ENCODE data around the gene MAFG. TPM values are rescaled to one million over a fixed set of nuclear protein-coding genes. Genes with fewer than 3 reads are reported as not detected.

The MAFG gene
- total and polyA plus RNA-seq, 12 donors: 7.7 to 44.5 (median 22.1) TPM

GRCh38 chr17:81898029-81898866, 29.3 kb downstream of the MAFG start:
- peaks cover 0 to 58% of the 10 kb centered on the region in 2 donors for H3K36me3 ChIP-seq (replicated peaks in 1 of 2)

GRCh38 chr17:81895400-81895799, 32.1 kb downstream of the MAFG start:
- intact Hi-C loops (cut with DNase I): no loop called here
- Histone ChIP-seq H3K27ac (no peak overlapping the region), H3K27me3 (no peaks in the 10 kb centered on the region), H3K4me3 (no peak overlapping the region), H3K4me1 (replicated peaks in 1 of 2) (peaks cover 12 to 15% of the 10 kb centered on the region in 2 donors), H3K36me3 (replicated peaks in 1 of 2) (peaks cover 0 to 58% of the 10 kb centered on the region in 2 donors), H3K9me3 (replicated peaks in 1 of 3) (no peaks in the 10 kb centered on the region)
- TF ChIP-seq CTCF (IDR thresholded peaks at IDR 0.05): no peak
- no peak for TF ChIP-seq POLR2A (IDR thresholded peaks at IDR 0.05)
- WGBS, 4 donors: 83 to 88% (median 84%) methylated on average over 11 of the region's 11 CpGs
- no peak for DNase-seq

More at GRCh38 chr17:81898029-81898866, 29.3 kb downstream of the MAFG start:
- H3K9me3 ChIP-seq (replicated peaks in 1 of 3): no peaks in the 10 kb centered on the region
- no peak overlapping the region for H3K4me3 ChIP-seq
- no peak for DNase-seq
- WGBS, 4 donors: 89 to 95% (median 93%) methylated on average over 14 to 19 of the region's 19 CpGs
- intact Hi-C loops (cut with DNase I): no loop called here
- TF ChIP-seq POLR2A (IDR thresholded peaks at IDR 0.05) (no peak), CTCF (IDR thresholded peaks at IDR 0.05) (no peak)
- peaks cover 4% of the 10 kb centered on the region for H3K27me3 ChIP-seq
- H3K27ac ChIP-seq: no peak overlapping the region
- peaks cover 3 to 14% of the 10 kb centered on the region in 2 donors for H3K4me1 ChIP-seq (replicated peaks in 1 of 2)

- intact Hi-C loops (cut with DNase I): no loop called here
- Histone ChIP-seq H3K27me3 (no peaks in the 10 kb centered on the region), H3K4me1 (replicated peaks in 1 of 2) (peaks cover 20 to 28% of the 10 kb centered on the region in 2 donors)
Observed at GRCh38 chr17:81891303-81891552, 36.3 kb downstream of the MAFG start.

More at GRCh38 chr17:81891303-81891552, 36.3 kb downstream of the MAFG start:
- Histone ChIP-seq H3K9me3 (replicated peaks in 1 of 3) (no peaks in the 10 kb centered on the region), H3K27ac (peak overlapping the region in 4 of 5 donors; percentile 65 to 97 (median 91)), H3K4me3 (peak overlapping the region in 3 of 4 donors; percentile 73 to 96 (median 82)), H3K36me3 (replicated peaks in 1 of 2) (peaks cover 0 to 62% of the 10 kb centered on the region in 2 donors)
- 0 to 1% (median 1%) methylated on average over 22 to 40 of the region's 40 CpGs; no CpG with 5 or more reads in 1 of the 4 donors for WGBS, 4 donors
- no peak for DNase-seq
- no peak for TF ChIP-seq POLR2A (IDR thresholded peaks at IDR 0.05)
- TF ChIP-seq CTCF (IDR thresholded peaks at IDR 0.05): no peak

All from adrenal gland (tissue), 12 donors.